GM21367 (cell line): ENCODE results near the gene NOD2.

ENCODE experiments used
- ATAC-seq: cut with Tn5 transposase; IDR thresholded peaks from one replicate; pipeline ENCODE4 v1.9.1; 2021; ENCODE audit not compliant: unreplicated experiment

Gene NOD2

DNA sequence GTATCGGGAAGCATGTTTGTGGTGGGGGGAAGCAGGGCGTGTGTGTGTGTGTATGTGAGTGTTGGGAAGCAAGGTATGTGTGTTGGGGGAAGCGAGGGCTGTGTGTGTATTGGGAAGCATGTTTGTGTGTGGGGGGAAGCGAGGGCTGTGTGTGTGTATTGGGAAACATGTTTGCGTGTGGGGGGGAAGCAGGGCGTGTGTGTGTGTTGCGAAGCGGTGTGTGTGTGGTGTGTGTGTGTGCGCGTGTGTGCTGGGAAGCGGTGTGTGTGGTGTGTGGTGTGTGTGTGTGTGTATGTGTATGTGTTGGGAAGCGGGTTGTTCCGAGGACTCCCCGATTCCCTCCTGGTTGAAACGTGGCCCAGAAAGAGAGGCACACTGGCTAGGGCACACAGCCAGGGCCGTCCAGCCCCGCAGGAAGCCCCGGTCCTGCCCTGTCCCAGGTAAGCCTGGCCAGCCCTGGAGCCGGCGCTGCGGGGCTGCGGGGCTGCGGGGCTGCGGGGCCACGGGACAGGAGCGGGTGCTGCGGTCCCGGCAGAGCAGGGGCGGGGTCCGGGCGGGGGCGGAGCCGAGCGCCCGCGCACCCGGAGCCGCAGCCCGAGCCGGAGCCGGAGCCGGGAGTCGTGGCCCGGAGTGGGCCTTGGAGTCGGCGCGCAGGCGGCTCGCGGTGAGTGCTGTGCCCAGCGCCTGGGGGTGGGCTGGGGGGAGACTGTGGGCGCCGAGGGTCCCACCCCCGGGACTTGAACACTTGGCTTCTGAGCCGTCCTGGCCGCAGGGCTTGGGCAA, at the start of gene NOD2:
NOD2 (plus strand) TSS at position 608 of the 783 bp plus-strand sequence. CDS start 5,890 bp downstream, outside the sequence.
- no peak for ATAC-seq

DNA sequence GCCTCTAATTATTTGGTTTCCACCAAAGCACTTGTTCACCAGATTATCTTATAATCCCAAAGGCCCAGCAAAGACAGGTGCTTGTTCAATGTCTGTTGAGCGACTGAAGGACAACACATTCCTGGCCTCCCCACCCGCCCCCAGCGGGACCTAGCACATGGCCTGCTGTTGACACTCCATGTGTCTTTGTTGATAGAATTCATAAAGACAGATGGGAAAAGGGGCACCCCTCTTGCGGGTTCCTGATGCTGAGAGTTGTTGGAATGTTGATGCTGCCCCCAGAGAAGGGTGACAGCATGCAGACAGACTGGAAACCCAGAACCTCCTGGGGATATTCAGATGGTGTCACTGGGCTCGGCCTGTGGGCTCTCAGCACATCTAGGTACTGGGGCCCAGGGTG, 49.2 kb upstream of the NOD2 start:
- ATAC-seq = no peak

GRCh38 chr16:50644729-50645128, 48.7 kb upstream of the NOD2 start:
- ATAC-seq = no peak

DNA sequence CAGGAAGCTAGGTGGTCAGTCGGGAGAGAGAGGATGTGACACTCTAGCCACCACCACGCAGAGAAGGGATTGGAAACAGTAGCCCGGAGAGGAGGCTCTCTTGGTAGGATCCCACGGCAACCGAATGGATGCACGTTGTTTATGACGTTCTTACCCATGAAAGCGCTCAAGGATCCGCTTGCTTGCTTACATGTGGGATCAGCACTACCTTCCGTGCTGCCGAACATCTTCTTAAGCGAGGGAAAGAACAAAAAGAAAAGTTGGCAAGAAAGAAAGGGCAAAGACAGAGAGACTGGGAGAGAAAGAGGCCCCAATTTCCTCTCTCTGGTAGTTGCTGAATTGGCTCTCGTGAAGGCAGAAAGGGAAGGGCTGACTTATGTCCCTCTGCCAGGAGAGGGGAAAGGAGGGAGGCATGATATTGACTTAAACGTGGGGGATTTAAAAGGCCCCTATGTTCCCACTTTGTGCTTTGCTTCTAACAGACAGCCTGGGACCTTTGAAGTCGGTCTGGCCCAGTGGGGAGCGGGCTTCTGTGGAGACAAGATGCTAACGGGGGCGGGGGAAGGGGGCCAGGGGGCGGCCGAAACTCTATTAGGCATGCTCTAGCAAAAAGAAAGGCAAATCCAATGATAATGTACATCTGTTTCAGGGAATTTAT, 47.7 kb upstream of the NOD2 start:
- ATAC-seq = no peak

DNA sequence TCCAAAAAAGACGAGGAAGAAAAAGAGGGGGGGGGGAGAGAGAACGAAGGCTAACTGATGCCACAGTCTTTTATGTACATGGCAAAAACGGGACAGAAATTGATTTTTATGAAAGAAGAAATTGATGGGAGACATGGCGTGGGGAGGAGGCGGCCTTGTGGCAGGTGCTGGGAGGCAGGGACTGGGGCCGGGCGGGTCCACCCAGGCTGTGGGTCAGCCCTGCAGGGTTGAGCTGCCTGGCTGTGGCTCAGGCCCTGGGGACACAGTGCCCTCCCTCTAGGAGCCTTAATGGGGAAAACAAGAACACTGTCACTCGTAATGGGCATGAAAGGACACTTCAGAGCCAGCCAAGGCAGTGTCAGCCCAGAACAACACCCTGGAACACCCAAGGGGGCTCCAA, 47.1 kb upstream of the NOD2 start:
- ATAC-seq = no peak

DNA sequence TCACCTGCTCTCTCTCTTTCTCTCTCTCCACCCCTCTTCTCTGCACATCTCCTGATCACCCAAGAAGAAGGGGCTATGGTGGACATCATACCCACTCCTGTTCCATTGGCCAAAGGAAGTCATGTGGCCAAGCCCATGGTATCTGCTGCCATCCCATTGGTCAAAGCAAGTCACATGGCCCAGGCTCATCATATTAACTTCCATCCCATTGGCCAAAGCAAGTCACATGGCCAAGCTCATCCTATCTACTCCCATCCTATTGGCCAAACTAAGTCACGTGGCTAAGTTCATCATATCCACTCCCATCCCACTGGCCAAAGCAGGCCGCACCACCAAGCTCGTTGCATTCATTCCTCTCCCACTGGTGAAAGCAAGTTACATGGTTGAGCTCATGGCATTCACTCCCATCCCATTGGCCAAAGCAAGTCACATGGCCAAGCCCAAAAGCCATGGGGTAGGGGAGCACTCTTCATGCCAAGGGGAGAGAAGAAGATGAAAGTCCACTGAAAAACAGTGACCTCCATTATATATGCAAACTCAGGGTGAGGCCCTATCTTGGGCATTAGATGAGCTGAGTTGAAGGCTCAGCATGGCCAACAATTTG, 41.5 kb upstream of the NOD2 start:
- ATAC-seq = no peak

- ATAC-seq = no peak
Observed at GRCh38 chr16:50652836-50653425, 40.5 kb upstream of the NOD2 start.

DNA sequence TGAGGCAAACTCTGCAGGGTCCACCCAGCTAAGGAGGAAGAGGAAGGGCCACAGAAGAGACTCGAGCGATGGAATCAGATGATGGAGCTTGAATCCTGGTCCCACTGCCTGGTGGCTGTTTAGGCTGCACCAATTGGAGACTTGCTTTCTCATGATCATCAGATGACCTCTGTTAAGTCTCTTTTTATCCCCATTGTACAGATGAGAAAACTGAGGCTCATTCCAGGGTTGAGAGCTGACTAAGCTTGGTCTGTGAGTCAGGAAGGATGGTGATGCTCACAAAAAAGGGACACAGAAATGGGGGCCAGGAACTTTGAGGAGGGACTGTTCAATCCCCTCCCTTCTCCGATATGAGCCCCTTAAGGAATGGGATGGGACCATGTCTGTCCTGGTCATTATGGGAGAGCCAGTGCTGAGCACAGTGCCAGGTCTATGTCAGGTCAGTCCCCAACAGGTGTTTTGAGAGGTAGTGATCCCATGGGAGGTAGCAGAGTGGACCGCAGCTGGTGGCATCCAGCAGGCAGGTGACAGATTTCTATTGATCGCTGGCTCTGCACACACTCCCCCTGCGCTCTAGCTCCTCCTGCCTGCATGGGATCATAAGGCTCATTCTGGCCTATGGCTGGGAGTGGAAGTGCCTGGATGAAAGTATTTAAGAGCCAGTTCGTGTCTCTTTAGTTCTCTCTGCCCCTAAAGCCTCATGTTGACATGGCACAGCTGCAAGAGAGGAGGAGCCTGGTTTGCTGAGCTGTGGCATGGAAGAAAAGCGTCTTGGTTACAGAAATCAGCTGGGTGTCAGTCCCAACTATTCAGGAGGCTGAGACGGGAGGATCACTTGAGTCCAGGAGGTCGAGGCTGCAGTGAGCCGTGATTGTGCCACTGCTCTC, 39.5 kb upstream of the NOD2 start:
- no peak for ATAC-seq

GRCh38 chr16:50655558-50656055, 37.8 kb upstream of the NOD2 start:
- ATAC-seq = no peak

DNA sequence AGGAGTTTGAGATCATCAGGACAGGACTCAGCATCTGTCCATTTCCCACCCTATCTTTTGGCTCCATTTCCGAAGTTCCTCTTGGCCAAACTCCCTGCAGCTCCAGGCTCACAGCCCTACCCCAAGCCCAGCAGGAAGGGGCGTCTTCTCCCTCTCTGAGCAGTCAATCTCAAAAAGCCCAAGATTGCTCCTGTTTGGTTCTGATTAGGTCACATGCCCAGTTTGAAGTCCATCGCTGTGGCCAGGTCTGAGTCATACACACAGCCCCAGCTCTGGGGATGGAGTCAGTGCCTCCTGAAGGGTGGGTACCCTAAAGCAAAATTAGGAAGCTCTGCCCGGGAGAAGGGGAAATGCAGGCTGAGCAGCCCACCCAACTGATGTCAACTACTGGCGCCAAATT, 36.2 kb upstream of the NOD2 start:
- ATAC-seq = no peak

DNA sequence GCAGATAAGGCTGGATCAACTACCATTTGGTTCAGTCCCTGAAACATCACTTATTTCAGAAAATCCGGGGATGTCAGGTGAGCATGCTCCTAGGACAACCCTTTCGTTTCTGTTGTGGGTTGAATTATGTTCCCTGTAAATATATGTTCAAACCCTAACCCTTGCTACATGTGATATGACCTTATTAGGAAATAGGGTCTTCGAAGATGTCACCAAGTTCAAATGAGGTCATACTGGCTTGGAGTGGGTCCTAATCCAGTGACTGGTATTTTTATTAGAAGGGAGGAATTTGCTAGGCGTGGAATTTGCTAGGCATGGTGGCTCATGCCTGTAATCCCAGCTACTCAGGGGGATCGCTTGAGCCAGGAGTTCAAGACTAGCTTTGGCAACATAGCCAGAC, 33.6 kb upstream of the NOD2 start:
- no peak for ATAC-seq

DNA sequence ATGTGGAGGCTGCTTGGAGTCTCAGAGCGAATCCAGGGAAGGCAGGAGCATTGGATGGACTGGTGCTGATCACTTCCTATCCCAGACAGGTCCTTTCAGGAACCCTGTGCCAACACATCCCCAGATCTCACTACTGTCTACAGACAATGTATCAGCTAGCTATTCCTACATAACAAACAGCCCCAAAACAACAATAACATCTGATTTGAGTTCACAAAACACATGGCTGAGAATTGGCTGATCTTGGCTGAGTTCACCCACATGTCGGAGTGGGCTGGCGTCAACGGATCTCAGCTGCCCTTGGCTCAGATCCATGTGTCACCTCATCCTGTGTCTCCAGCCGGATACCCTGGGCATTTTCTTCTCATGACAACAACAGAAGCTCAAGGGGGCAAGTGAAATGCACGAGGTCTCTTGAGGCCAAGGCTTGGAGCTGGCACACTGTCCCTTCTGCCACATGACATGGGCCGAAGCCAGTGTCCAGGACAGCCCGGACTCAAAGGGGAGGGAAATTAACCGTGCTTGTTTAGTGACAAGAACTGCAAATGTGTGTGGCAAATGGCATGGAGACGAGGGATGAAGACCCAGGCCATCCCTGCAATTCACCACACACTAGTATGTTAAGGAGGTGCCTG, 31.0 kb upstream of the NOD2 start:
- no peak for ATAC-seq

GRCh38 chr16:50664270-50664669, 29.1 kb upstream of the NOD2 start:
- ATAC-seq = no peak

DNA sequence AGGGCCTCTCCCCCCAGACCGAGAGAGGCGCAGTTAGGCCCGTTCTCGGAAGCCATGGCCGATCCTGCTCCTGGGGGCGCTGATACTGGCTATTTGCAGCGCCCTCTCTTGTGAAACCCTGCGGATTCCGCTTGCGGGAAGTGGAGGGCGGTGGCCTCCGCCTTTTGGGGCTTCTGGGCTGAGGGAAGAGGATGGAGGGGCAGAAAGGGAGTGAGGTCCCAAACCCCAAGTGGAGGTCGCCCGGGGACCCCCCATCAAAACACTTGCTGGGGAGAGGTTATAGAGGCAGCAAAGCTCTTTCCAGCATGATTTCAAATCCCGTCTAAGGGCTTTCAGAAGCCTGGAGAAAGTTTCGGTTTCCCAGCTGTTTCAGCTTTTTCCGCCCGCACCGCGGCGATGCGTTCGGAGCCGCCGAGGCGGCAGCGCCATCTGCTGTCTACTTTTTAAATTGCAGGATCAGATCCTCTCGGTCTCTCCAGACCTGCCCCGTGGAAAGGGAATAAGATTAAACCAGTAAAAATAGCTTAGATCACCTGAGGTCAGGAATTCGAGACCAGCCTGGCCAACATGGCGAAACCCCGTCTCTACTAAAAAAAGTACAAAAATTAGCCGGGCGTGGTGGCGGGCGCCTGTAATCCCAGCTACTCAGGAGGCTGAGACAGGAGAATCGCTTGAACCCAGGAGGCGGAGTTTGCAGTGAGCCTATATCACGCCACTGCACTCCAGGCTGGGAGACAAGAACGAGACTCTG, 28.1 kb upstream of the NOD2 start:
- no peak for ATAC-seq

DNA sequence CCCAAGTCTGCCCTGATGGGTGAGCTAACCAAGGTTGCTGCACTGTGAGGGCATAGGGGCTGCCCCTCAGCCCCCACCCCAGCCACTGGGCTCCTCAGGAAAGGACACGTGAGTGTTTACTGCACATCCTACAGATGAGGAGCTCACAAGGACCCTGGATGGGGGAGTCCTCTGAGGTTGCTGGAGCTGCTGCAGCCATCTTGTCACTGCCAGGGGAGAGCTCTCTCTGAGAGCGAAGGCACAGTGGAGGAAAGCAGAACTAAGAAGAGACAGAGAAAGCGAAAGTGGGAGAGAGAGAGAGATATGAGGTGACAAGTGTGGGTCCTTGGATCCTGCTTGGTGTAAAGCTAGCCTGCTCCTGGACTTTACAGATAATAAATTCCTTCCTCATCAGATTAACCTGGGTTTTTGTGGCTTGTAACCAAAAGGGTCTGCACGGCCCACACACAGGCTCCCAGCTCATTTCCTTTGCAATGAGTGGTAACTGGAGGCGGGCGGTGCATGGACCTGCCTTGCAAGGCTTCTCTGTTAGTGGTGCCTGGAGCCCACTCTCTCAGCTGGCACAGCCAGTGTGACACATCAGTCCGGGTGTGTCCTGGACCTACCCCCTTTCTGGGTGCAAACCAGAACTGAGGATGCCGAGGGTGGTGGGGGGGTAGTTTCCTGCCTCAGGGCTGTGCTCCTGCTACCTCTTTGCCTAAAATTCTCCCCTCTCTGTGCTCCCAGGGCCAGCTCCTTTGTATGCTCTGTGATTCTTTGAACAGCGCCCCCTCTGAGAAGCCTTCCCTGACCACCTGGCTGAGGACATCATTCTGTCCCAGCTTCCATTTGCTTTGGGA, 26.5 kb upstream of the NOD2 start:
- peak; percentile 80 for ATAC-seq

DNA sequence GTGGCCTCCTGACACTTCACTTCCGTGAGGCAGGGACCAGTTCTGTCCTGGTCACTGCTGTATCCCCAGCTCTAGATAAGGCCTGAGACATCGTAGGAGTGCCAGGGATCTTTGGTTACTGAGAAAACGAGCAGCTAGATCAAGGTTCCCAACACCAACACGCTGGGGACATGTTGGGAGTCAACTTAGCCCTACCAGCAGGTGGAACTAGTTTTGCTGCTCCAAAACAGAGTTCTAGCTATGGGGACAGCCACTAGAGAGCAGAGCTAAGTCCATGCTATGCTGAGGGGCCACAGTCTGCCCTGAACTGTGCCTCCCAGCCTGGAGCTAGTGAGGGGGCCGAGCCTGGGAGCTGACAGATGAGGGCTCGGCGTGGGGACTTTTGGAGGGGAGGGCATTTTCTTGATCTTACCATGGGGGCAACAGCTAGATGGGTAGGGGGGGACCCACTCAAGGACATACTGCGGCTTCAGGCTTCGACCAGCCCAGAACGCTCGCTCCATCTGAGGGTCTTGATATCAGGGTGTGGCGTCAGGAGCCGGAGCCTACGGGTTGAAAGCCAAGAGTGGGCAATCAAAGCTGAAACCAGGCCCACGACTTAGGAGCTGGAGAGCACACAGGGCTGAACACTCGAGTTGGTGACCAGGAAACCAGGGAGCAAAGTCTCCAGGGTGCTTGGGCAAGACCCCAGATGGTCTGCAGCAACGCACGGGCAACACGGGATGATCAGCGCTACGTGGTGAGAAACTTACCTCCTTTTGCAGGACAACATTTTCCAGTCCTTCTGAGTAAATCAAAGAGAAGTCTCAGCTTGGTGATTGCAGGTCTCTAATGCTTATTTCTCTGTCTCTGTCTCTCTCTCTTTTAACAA, 25.7 kb upstream of the NOD2 start:
- no peak for ATAC-seq

- ATAC-seq = no peak
Observed at GRCh38 chr16:50668368-50669008, 24.9 kb upstream of the NOD2 start.
